H1 (cell line): ENCODE data around the gene PACS1. TPM values are rescaled to one million over a fixed set of nuclear protein-coding genes. Genes with fewer than 3 reads are reported as not detected.

ENCODE experiments used
- BCL11A ChIP-seq, 2 experiments: IDR thresholded peaks; one replicate each; pipeline ENCODE4 v1.6.1; 2011; ENCODE audit warnings: low read depth in 2 of 2, low read length in 2 of 2, mild to moderate bottlenecking in 2 of 2
- GTF2F1 ChIP-seq: IDR thresholded peaks from 2 replicates; pipeline ENCODE4 v1.6.1; 2012; ENCODE audit warnings: low read depth, low read length, improper control_type of control experiment, borderline replicate concordance
- MAX ChIP-seq: IDR thresholded peaks from 2 replicates; pipeline ENCODE4 v1.6.1; 2012; ENCODE audit warnings: inconsistent platforms
- NANOG ChIP-seq: IDR thresholded peaks from 2 replicates; pipeline ENCODE4 v1.6.1; 2011; ENCODE audit warnings: low read length, low read depth, mild to moderate bottlenecking, inconsistent platforms; ENCODE audit not compliant: insufficient read depth, poor library complexity, severe bottlenecking
- RNF2 ChIP-seq: fragments of 200-900, 300-1000 bp; sonication (generic); IDR thresholded peaks from 2 replicates; pipeline ENCODE4 v1.7.1; 2016; ENCODE audit warnings: borderline replicate concordance, low read depth, mild to moderate bottlenecking, antibody characterized with exemption, low read length; ENCODE audit not compliant: poor library complexity, severe bottlenecking; ENCODE audit errors: missing control alignments
- polyA plus RNA-seq, 7 experiments: library from polyadenylated mRNA; depleted of rRNA in 3 of 7; stranded (reverse) in 5 of 7; unstranded in 2 of 7; fragments of >200 nt in 5 of 7; fragments of 200-250 nt in 2 of 7; gene quantifications; 1 replicate in 5 of 7; 2 replicates in 1 of 7; 4 replicates in 1 of 7; pipeline versions ENCODE4 v1.2.1 to v1.2.3, GENCODE V29; 2011 to 2013; ENCODE audit warnings: missing spikeins in 2 of 7, mixed read lengths in 2 of 7
- total RNA-seq: library from RNA; stranded (reverse); fragmentation: NEBNext Ultra II Directional; extraction: Animal tissue kit (Norgen Biotek cat#: 25700); gene quantifications from 2 replicates; pipeline ENCODE4 v1.2.1, GENCODE V29; 2021

PACS1 gene
- total and polyA plus RNA-seq, 2 of the 8 experiments (the other 6 are each of a cell fraction or from before 2014, with no cell fraction given) = 11.5 to 36.0 TPM

GRCh38 chr11:66039765-66040164 lies 30.3 kb upstream of the PACS1 start (continued):
- TF ChIP-seq RNF2 (no peak), BCL11A (IDR thresholded peaks at IDR 0.05; ENCODE audit: low read depth in 2 of 2, low read length in 2 of 2) (no peak), MAX (no peak), NANOG (no peak), GTF2F1 (no peak)
